K562 (cell line): ENCODE data around the gene RARA. TPM values are rescaled to one million over a fixed set of nuclear protein-coding genes. Genes with fewer than 3 reads are reported as not detected.

ENCODE experiments used
- ATAC-seq: fragments of 200-7000 bp; cut with Tn5 transposase; 3 replicates; pipeline ENCODE4 v1.9.1; 2020; ENCODE audit warnings: moderate library complexity
- BruUV-seq: library from RNA; stranded (reverse); fragments of 400-500 nt; replicated peaks from 2 replicates; lab custom pipeline; 2021; lab: Mats Ljungman, UMichigan
- CTCF ChIA-PET: fragments of 300-600 bp; formaldehyde crosslinking; extraction: SDS; loops from one replicate; lab custom pipeline; 2021; ENCODE audit warnings: low intra/inter-chr PET ratio; lab: Yijun Ruan, JAX
- POLR2A ChIA-PET: fragments of 300-600, 350-650 bp; sonication (Branson Sonifier 250); formaldehyde crosslinking; extraction: SDS; loops from one replicate; lab custom pipeline; 2021; ENCODE audit warnings: antibody characterized with exemption, inconsistent platforms; lab: Yijun Ruan, JAX
- DNase-seq, 4 experiments: peaks; one replicate each; pipeline versions ENCODE4 v3.0.0 to v3.0.0-alpha.2; 2011 to 2018; ENCODE audit warnings: low spot score in 3 of 4, mixed read lengths in 3 of 4; ENCODE audit errors: extremely low read depth in 1 of 4
- FAIRE-seq: peaks from 2 replicates; lab custom pipeline; 2011; peaks lifted over from hg19 to GRCh38; lab: Jason Lieb, UNC
- H2AFZ ChIP-seq: 2 replicates; pipeline ENCODE4 v1.6.0; 2011; ENCODE audit warnings: low read depth, low read length, control low read depth, inconsistent platforms
- H3K27ac ChIP-seq: fragments of 200-600 bp; 3 replicates; pipeline ENCODE4 v1.8.0; 2011; ENCODE audit warnings: low read depth, mild to moderate bottlenecking, control low read depth, inconsistent platforms, low read length, moderate library complexity, mixed read lengths; ENCODE audit errors: extremely low read depth
- H3K27me3 ChIP-seq, 2 experiments: fragments of 300-600 bp in 1 of 2; 2 replicates in 1 of 2; 3 replicates in 1 of 2; pipeline versions ENCODE4 v1.6.0 to v1.8.0; 2011; ENCODE audit warnings: inconsistent platforms in 2 of 2, low read length in 2 of 2, mild to moderate bottlenecking in 1 of 2, mixed read lengths in 1 of 2, moderate library complexity in 1 of 2; ENCODE audit not compliant: control insufficient read depth in 2 of 2, insufficient read depth in 2 of 2
- H3K36me3 ChIP-seq: fragments of 300-600 bp; 3 replicates; pipeline ENCODE4 v1.8.0; 2011; ENCODE audit warnings: mild to moderate bottlenecking, low read length, inconsistent platforms; ENCODE audit not compliant: control insufficient read depth, insufficient read depth
- H3K4me1 ChIP-seq, 2 experiments: fragments of 200-600 bp in 1 of 2; replicated peaks in 1 of 2; 2 replicates in 1 of 2; 3 replicates in 1 of 2; pipeline versions ENCODE4 v1.5.1 to v1.8.0; 2011; ENCODE audit warnings: inconsistent platforms in 2 of 2, low read length in 2 of 2, mild to moderate bottlenecking in 1 of 2, mixed read lengths in 1 of 2, moderate library complexity in 1 of 2; ENCODE audit not compliant: control insufficient read depth in 2 of 2, insufficient read depth in 2 of 2
- H3K4me2 ChIP-seq: 2 replicates; pipeline ENCODE4 v1.6.1; 2011; ENCODE audit warnings: low read length, control low read depth, inconsistent platforms, mixed read lengths; ENCODE audit not compliant: insufficient read depth
- H3K4me3 ChIP-seq: fragments of 200-600 bp; sonication (generic), shearing (Covaris generic); 2 replicates; pipeline ENCODE4 v1.5.1; 2016; ENCODE audit warnings: control low read depth, inconsistent platforms
- H3K79me2 ChIP-seq: fragments of 200-600 bp; 3 replicates; pipeline ENCODE4 v1.8.0; 2011; ENCODE audit warnings: low read length, inconsistent platforms; ENCODE audit not compliant: control insufficient read depth, insufficient read depth
- H3K9ac ChIP-seq, 2 experiments: 2 replicates each; pipeline versions ENCODE4 v1.6.0 to v1.6.1; 2011; ENCODE audit warnings: low read depth in 2 of 2, low read length in 2 of 2, control low read depth in 1 of 2, inconsistent platforms in 1 of 2, mild to moderate bottlenecking in 1 of 2, mixed read lengths in 1 of 2; ENCODE audit not compliant: insufficient read depth in 1 of 2
- H3K9me1 ChIP-seq: one replicate; pipeline ENCODE4 v1.6.0; 2011; ENCODE audit warnings: inconsistent platforms, mild to moderate bottlenecking, low read length, moderate library complexity; ENCODE audit not compliant: control insufficient read depth, insufficient read depth
- H3K9me3 ChIP-seq: replicated peaks from 2 replicates; pipeline ENCODE4 v1.5.1; 2011; ENCODE audit warnings: low read depth, low read length, inconsistent platforms; ENCODE audit not compliant: control insufficient read depth, insufficient read depth
- H4K20me1 ChIP-seq: replicated peaks from 2 replicates; pipeline ENCODE4 v1.6.1; 2011; ENCODE audit warnings: low read length, inconsistent platforms, mixed read lengths; ENCODE audit not compliant: control insufficient read depth, insufficient read depth
- CHD2 ChIP-seq: IDR thresholded peaks from 2 replicates; pipeline ENCODE4 v1.6.1; 2011; ENCODE audit warnings: low read depth, low read length
- CREM ChIP-seq: IDR thresholded peaks from 2 replicates; pipeline ENCODE4 v1.6.1; 2014; ENCODE audit warnings: antibody characterized with exemption, low read depth
- DMBX1 ChIP-seq: fragments of 250-450 bp; sonication (Bioruptor Pico); IDR thresholded peaks from 2 replicates; pipeline ENCODE4 v1.8.0; 2022; ENCODE audit warnings: inconsistent platforms, mild to moderate bottlenecking, moderate library complexity, borderline replicate concordance
- ELF1 ChIP-seq: fragments of 200-800 bp; sonication (Bioruptor generic); IDR thresholded peaks from 2 replicates; pipeline ENCODE4 v1.6.1; 2016; ENCODE audit warnings: missing genetic modification characterization, missing compliant biosample characterization
- ETV5 ChIP-seq: sonication (generic); formaldehyde crosslinking; IDR thresholded peaks from 2 replicates; pipeline ENCODE4 v1.4.0; 2020; ENCODE audit warnings: low read depth, mild to moderate bottlenecking, missing genetic modification reagents
- EWSR1 ChIP-seq: fragments of 450-650 bp; IDR thresholded peaks from 2 replicates; pipeline ENCODE4 v1.6.1; 2018; ENCODE audit warnings: borderline replicate concordance, mild to moderate bottlenecking, low read depth, moderate library complexity; ENCODE audit not compliant: partially characterized antibody
- FIP1L1 ChIP-seq: fragments of 200-400 bp; formaldehyde crosslinking; IDR thresholded peaks from 2 replicates; pipeline ENCODE4 v1.6.1; 2018; ENCODE audit warnings: mild to moderate bottlenecking, low read depth, low read length; ENCODE audit not compliant: poor library complexity, severe bottlenecking
- KLF13 ChIP-seq: fragments of 450-650 bp; IDR thresholded peaks from 2 replicates; pipeline ENCODE4 v1.6.1; 2016; ENCODE audit warnings: missing genetic modification characterization, low read depth, mild to moderate bottlenecking, missing compliant biosample characterization, moderate library complexity, borderline replicate concordance
- POLR2B ChIP-seq: fragments of 450-650 bp; IDR thresholded peaks from 2 replicates; pipeline ENCODE4 v1.6.1; 2018; ENCODE audit warnings: low read depth; ENCODE audit not compliant: partially characterized antibody
- PRDM10 ChIP-seq: fragments of 450-650 bp; IDR thresholded peaks from 2 replicates; pipeline ENCODE4 v1.6.1; 2018; ENCODE audit not compliant: partially characterized antibody
- RB1 ChIP-seq: fragments of 450-650 bp; IDR thresholded peaks from 2 replicates; pipeline ENCODE4 v1.6.1; 2017; ENCODE audit warnings: low read depth, mild to moderate bottlenecking
- SFPQ ChIP-seq: fragments of 200-400 bp; formaldehyde crosslinking; IDR thresholded peaks from 2 replicates; pipeline ENCODE4 v1.6.1; 2017; ENCODE audit warnings: mild to moderate bottlenecking, low read depth, low read length, moderate library complexity
- TEAD1 ChIP-seq, 2 experiments: fragments of 450-650 bp in 1 of 2; sonication (generic) in 1 of 2; formaldehyde crosslinking; IDR thresholded peaks; 2 replicates each; pipeline versions ENCODE4 v1.4.0 to v1.8.0; 2020 to 2022; ENCODE audit warnings: mild to moderate bottlenecking in 2 of 2, missing genetic modification reagents in 1 of 2
- XRCC3 ChIP-seq: fragments of 450-650 bp; IDR thresholded peaks from 2 replicates; pipeline ENCODE4 v1.6.1; 2017; ENCODE audit warnings: mild to moderate bottlenecking, moderate library complexity
- ZBTB49 ChIP-seq: sonication (generic); formaldehyde crosslinking; IDR thresholded peaks from 2 replicates; pipeline ENCODE4 v1.8.0; 2022; ENCODE audit warnings: missing genetic modification reagents, mild to moderate bottlenecking, borderline replicate concordance
- WGBS: fragments of 100-300 bp; shearing (Covaris generic); methylation state at CpG from one replicate; pipeline ENCODE4 v1.1.6; 2016; ENCODE audit warnings: low coverage, mixed read lengths; ENCODE audit not compliant: insufficient coverage; ENCODE audit errors: missing lambda C conversion rate; 5-methylcytosine and 5-hydroxymethylcytosine counted together
- in situ Hi-C: fragments of 300-500 bp; cut with MboI; formaldehyde crosslinking; loops from 4 replicates; pipeline ENCODE4 v1.15.0; 2018; ENCODE audit warnings: inconsistent platforms, mixed read lengths
- intact Hi-C: fragments of 100-400 bp; cut with micrococcal nuclease; formaldehyde crosslinking; loops from 2 replicates; pipeline ENCODE4 v1.14.2; 2022
- polyA plus RNA-seq, 8 experiments: library from polyadenylated mRNA; depleted of rRNA in 4 of 8; stranded (reverse) in 5 of 8; unstranded in 3 of 8; fragments of >200 nt; fragmentation: Nextera tagmentation in 2 of 8; fragmentation: Illumina TruSeq in 1 of 8; extraction: Ambion mirVana in 2 of 8; extraction: Trizol in 1 of 8; gene quantifications; 2 replicates each; pipeline versions ENCODE4 v1.2.1 to v1.2.3, GENCODE V29; 2011 to 2014; ENCODE audit warnings: inconsistent platforms in 1 of 8, missing spikeins in 1 of 8
- total RNA-seq, 7 experiments: library from RNA; depleted of rRNA in 6 of 7; stranded (reverse); fragments of >200 nt in 6 of 7; fragmentation: Illumina TruSeq in 2 of 7; extraction: Trizol in 2 of 7; gene quantifications; 2 replicates each; pipeline versions ENCODE4 v1.2.1 to v1.2.3, GENCODE V29; 2011 to 2021; ENCODE audit warnings: low replicate concordance in 1 of 7

Gene RARA
- total and polyA plus RNA-seq, 9 of the 15 experiments (the other 6 are each of a cell fraction or from before 2014, with no cell fraction given): 0.10 to 28.0 (median 7.9) TPM

GRCh38 chr17:40372031-40372430 is 63.1 kb downstream of the RARA start:
- Histone ChIP-seq H3K9me1 (no peaks in the 10 kb centered on the region), H3K4me3 (no peak overlapping the region), H3K4me2 (no peak overlapping the region), H3K9me3 (no peaks in the 10 kb centered on the region; the same call in 1 of the 2 replicates), H4K20me1 (no peaks in the 10 kb centered on the region), H3K36me3 (no peaks in the 10 kb centered on the region), H2AFZ (no peak overlapping the region), H3K9ac (no peak overlapping the region), H3K27me3 (no peaks in the 10 kb centered on the region), H3K4me1 (peaks cover 8% of the 10 kb centered on the region in 2 experiments; a peak in 4 of 5 replicates), H3K79me2 (no peaks in the 10 kb centered on the region), H3K27ac (no peak overlapping the region)
- intact Hi-C loops (no loop called here), in situ Hi-C loops (no loop called here)
- ATAC-seq: no peak
- no TSS peak for BruUV-seq
- 88% methylated on average over 1 of the region's 2 CpGs for WGBS
- DNase-seq: no peak
- POLR2A ChIA-PET: interaction anchor here (0.6 to 1.5 kb wide), 3 partner anchors 9 to 1502 kb away, joined by 3 to 5 read pairs (median 4); partner anchors contain the start of gene LASP1
- CTCF ChIA-PET: no interaction called here
- no peak for FAIRE-seq
- TF ChIP-seq TEAD1 (CRISPR knock-in tag; IDR thresholded peaks at IDR 0.05) (no peak), XRCC3 (no peak), SFPQ (no peak), CREM (no peak), KLF13 (tag) (no peak), RB1 (no peak), EWSR1 (no peak), ETV5 (CRISPR knock-in tag) (no peak), ELF1 (no peak), CHD2 (no peak), DMBX1 (CRISPR knock-in tag) (no peak), ZBTB49 (no peak), FIP1L1 (no peak), PRDM10 (no peak), POLR2B (no peak)
